Heart right ventricle (tissue), 16 donors: Measurements from ENCODE around the gene LRMDA. TPM values are rescaled to one million over a fixed set of nuclear protein-coding genes. Genes with fewer than 3 reads are reported as not detected.

ENCODE experiments used
- ATAC-seq, 8 donors: fragments of 200-7000 bp; cut with Tn5 transposase; one replicate each; pipeline ENCODE4 v1.9.1; 2020; ENCODE audit warnings: mild to moderate bottlenecking in 8 of 8, moderate library complexity in 8 of 8, moderate number of reproducible peaks in 1 of 8
- DNase-seq, 2 donors: peaks; one replicate each; pipeline ENCODE4 v3.0.0-alpha.2; 2020
- H3K27ac ChIP-seq, 10 donors: fragments of 200-600 bp; sonication (generic) in 2 of 10; one replicate each; pipeline versions ENCODE4 v1.5.0 to v1.8.0; 2020 to 2022; ENCODE audit warnings: mild to moderate bottlenecking in 3 of 10
- H3K27me3 ChIP-seq, 7 donors: fragments of 200-600 bp; one replicate each; pipeline ENCODE4 v1.8.0; 2021 to 2022; ENCODE audit warnings: mild to moderate bottlenecking in 2 of 7
- H3K36me3 ChIP-seq, 9 donors: fragments of 200-600 bp; sonication (generic) in 1 of 9; one replicate each; pipeline versions ENCODE4 v1.5.0 to v1.8.0; 2020 to 2022; ENCODE audit warnings: mild to moderate bottlenecking in 2 of 9
- H3K4me1 ChIP-seq, 9 donors: fragments of 200-600 bp; sonication (generic) in 1 of 9; one replicate each; pipeline versions ENCODE4 v1.5.0 to v1.8.0; 2020 to 2022; ENCODE audit warnings: mild to moderate bottlenecking in 4 of 9
- H3K4me3 ChIP-seq, 10 donors: fragments of 200-600 bp; sonication (generic) in 2 of 10; one replicate each; pipeline versions ENCODE4 v1.5.0 to v1.8.0; 2020 to 2022; ENCODE audit warnings: mild to moderate bottlenecking in 7 of 10, moderate library complexity in 2 of 10
- H3K9me3 ChIP-seq, 11 donors: fragments of 200-600 bp in 10 of 11; sonication (generic) in 2 of 11; one replicate each; pipeline versions ENCODE4 v1.5.0 to v1.8.0; 2013 to 2022; ENCODE audit warnings: mild to moderate bottlenecking in 2 of 11, control low read depth in 1 of 11, moderate library complexity in 1 of 11
- WGBS, 2 donors: extraction: QIAGEN DNeasy Blood & Tissue Kit; methylation state at CpG; one replicate each; pipeline ENCODE4 v1.1.7; 2013; ENCODE audit warnings: inconsistent platforms in 1 of 2; 5-methylcytosine and 5-hydroxymethylcytosine counted together
- intact Hi-C, 10 donors: fragments of 100-400 bp; cut with DNase I; formaldehyde crosslinking; loops; one replicate each; pipeline versions ENCODE4 v1.11.1 to v1.14.2; 2022
- polyA plus RNA-seq, 2 donors: library from polyadenylated mRNA; stranded (reverse); fragments of 200-250 nt; gene quantifications; one replicate each; pipeline ENCODE4 v1.2.3, GENCODE V29; 2013
- total RNA-seq, 10 donors: library from RNA; stranded (reverse); fragmentation: NEBNext Ultra II Directional in 3 of 10; extraction: Animal tissue kit (Norgen Biotek cat#: 25700) in 3 of 10; gene quantifications; one replicate each; pipeline versions ENCODE4 v1.2.1 to v1.2.4, GENCODE V29; 2021 to 2023
- TF ChIP-seq, protein P1 (sequence below), 9 donors: fragments of 200-600 bp; sonication (generic) in 2 of 9; IDR thresholded peaks; one replicate each; pipeline versions ENCODE4 v1.5.0 to v1.8.0; 2021 to 2022; ENCODE audit warnings: antibody characterized with exemption in 9 of 9, mild to moderate bottlenecking in 5 of 9, moderate library complexity in 1 of 9
- donor health status: Arrhythmogenic right ventricular cardiomyopathy.
- donor health status: ischemic (EF 13 %, LVEDD 7.1; RV severe dilation, severe dysfunction).
- donor health status: healthy with polysubstance abuse.
- donor health status: DM: no; HTN: yes; CAD: no.
- donor health status: DM: no; HTN: no; CAD: no.
- donor health status: ischemic (EF 25% LVEDD 6.9; RV normal size, moderate dysfunction).
- donor health status: ischemic (EF 25% LVEDD 5.7; RV mildly dilated, moderate dysfunction).
- donor health status: healthy.
- donor health status: DM: yes; HTN: yes; CAD: no.
- donor health status: Ischemic cardiomyopathy.
- donor health status: ischemic (EF 35%, LVEDD 5.7; RV mildly dilated, moderate dysfunction).
- donor health status: nonischemic (EF 11% LVEDD 7.7; RV severe dilation, severe dysfunction).
- donor health status: DM: yes; HTN: yes; CAD: no.
- donor health status: PGD.
- donor health status: ischemic (EF 29% LVEDD 5.4; RV normal size, mild dysfunction).
- donor health status: nonischemic (EF 23%, LVEDD 6.1; RV moderate dilation, normal function).

The LRMDA gene
- total and polyA plus RNA-seq, 12 donors: 4.0 to 59.8 (median 12.7) TPM

DNA sequence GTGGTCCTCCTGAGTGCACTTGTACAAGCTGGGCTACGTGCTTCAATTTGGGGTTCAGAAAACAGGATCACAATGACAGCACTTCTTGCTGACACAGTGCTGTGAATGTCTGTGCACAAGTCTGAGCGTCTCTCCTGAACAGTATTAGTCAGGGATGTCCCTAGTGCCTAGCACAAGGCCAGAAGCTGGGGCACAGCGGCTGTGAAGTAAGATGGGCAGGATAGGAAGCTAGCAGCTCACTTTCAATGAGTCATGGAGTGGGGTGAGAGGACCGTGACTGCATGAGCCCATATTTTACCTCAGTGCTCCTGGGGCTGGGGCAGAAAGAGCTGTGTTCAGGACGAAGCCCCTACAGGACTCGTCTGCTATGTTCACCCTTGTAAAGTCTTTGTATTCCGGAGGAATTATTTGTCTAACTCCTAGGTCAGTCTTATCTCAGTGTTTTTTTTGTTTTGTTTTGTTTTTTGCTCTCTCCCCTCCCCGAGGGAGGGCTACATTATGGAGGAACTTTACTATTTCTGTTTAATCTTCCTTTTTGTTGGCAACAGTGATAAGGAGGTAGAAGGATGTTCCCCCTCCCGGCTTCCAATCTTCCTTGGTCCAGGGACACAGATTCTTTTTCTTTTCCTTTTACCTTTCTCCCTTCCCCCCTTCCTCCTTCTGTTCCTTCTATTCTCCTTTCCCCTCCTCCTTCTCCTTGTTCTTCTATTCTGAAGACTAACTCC, 2.8 kb upstream of the LRMDA start:
- WGBS, 2 donors: 50 to 67% methylated on average over 9 of the region's 9 CpGs
- intact Hi-C loops: no loop called here
- H3K27ac ChIP-seq: peak overlapping the region in 8 of 10 donors; percentile 15 to 94 (median 84)
- no peaks in the 10 kb centered on the region for H3K36me3 ChIP-seq
- H3K9me3 ChIP-seq: no peaks in the 10 kb centered on the region
- no peak for DNase-seq
- H3K27me3 ChIP-seq: no peaks in the 10 kb centered on the region
- H3K4me1 ChIP-seq: peaks cover 7 to 60% (median 53%) of the 10 kb centered on the region in 9 donors
- peak in 4 of 8 donors; percentile 2 to 21 (median 13) for ATAC-seq
- TF ChIP-seq, protein P1, sequence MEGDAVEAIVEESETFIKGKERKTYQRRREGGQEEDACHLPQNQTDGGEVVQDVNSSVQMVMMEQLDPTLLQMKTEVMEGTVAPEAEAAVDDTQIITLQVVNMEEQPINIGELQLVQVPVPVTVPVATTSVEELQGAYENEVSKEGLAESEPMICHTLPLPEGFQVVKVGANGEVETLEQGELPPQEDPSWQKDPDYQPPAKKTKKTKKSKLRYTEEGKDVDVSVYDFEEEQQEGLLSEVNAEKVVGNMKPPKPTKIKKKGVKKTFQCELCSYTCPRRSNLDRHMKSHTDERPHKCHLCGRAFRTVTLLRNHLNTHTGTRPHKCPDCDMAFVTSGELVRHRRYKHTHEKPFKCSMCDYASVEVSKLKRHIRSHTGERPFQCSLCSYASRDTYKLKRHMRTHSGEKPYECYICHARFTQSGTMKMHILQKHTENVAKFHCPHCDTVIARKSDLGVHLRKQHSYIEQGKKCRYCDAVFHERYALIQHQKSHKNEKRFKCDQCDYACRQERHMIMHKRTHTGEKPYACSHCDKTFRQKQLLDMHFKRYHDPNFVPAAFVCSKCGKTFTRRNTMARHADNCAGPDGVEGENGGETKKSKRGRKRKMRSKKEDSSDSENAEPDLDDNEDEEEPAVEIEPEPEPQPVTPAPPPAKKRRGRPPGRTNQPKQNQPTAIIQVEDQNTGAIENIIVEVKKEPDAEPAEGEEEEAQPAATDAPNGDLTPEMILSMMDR (IDR thresholded peaks at IDR 0.05): no peak
- no peak overlapping the region for H3K4me3 ChIP-seq

DNA sequence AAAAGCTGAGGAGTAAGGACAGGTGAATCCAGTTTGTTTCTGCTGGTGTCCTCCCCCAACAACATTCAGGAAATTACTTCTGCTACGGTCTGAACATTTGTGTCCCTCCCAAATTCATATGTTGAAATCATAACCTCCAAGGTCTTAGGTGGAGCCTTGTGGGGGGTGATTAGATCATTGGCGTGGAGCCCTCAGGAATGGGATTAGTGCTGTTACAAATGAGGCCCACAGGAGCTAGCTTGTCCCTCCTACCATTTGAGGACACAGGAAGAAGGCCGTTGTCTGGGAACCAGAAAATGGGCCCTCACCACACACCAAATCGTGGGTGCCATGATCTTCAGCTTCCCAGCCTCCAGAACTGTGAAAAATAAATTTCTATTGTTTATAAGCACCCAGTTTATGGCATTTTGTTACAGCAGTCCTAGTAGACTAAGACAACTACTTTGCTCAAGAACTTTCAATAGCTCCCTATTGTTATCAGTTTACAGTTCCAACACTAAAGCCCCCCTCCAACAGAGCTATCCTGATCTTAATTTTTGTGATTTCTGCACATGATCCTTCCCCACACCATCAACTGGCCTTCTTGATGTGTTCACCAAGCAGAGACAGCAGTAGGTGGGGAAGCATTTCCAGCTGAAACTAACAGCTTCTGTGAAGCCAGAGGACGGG, 2.1 kb upstream of the LRMDA start:
- H3K36me3 ChIP-seq: no peaks in the 10 kb centered on the region
- no peaks in the 10 kb centered on the region for H3K27me3 ChIP-seq
- WGBS, 2 donors: 64 to 74% methylated on average over 5 of the region's 5 CpGs
- H3K4me3 ChIP-seq: no peak overlapping the region
- peaks cover 7 to 62% (median 53%) of the 10 kb centered on the region in 9 donors for H3K4me1 ChIP-seq
- TF ChIP-seq, protein P1 (IDR thresholded peaks at IDR 0.05): no peak
- ATAC-seq: peak in 5 of 8 donors; percentile 43 to 73 (median 63)
- H3K27ac ChIP-seq: peak overlapping the region in 9 of 10 donors; percentile 19 to 95 (median 87)
- peak in 1 of 2 donors; percentile 20 for DNase-seq
- H3K9me3 ChIP-seq: no peaks in the 10 kb centered on the region
- intact Hi-C loops: no loop called here

DNA sequence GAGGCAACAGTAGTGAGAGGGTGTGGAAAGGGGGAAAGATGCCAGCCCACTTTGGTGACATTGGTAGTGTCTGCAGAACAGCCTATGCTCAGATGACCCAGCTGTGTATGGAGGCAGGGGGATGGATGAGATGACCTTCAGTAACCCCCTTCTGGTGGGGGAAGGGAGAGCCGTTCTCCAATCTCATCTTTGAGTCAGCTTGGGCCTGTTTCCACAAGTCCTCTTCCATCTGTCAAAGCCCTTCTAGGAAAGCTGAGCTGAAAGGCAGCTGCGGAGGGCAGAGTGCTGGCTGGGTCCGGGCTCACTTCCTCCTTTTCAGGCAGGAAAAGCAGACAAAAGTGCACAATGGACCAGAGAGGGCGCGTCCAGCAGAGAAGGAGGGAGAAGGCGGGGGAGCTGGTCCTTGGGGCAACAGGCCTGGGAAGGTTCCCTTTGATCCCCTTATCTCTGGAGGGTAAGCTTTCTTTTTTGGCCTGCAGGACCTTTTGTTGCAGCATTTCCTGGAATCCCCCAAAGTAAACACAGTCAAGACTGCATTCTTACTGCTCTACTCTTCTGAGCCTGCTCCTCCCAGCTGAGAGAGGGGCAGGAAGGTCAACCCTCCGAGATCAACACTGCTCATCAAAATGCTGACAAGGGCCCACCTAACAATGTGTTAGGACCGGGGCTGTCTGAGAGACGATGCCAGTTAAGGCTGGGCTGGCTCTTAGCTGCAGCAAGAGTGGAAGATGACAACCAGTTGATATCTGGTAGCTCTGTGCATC, 1.2 kb upstream of the LRMDA start:
- peak; percentile 65 to 90 (median 80) for ATAC-seq
- 45 to 49% methylated on average over 9 of the region's 9 CpGs for WGBS, 2 donors
- Histone ChIP-seq H3K27me3 (no peaks in the 10 kb centered on the region), H3K36me3 (no peaks in the 10 kb centered on the region), H3K9me3 (no peaks in the 10 kb centered on the region), H3K4me1 (peaks cover 7 to 66% (median 53%) of the 10 kb centered on the region in 9 donors), H3K4me3 (peak overlapping the region in 3 of 10 donors; percentile 79 to 84 (median 82)), H3K27ac (peak overlapping the region; percentile 19 to 95 (median 86))
- intact Hi-C loops: loop anchor here in 2 of 10 donors (2.0 to 10.0 kb wide), 2 partner anchors 19 to 165 kb away; no protein-coding TSS in a partner anchor
- DNase-seq: peak; percentile 67 to 75
- TF ChIP-seq, protein P1 (IDR thresholded peaks at IDR 0.05): no peak

DNA sequence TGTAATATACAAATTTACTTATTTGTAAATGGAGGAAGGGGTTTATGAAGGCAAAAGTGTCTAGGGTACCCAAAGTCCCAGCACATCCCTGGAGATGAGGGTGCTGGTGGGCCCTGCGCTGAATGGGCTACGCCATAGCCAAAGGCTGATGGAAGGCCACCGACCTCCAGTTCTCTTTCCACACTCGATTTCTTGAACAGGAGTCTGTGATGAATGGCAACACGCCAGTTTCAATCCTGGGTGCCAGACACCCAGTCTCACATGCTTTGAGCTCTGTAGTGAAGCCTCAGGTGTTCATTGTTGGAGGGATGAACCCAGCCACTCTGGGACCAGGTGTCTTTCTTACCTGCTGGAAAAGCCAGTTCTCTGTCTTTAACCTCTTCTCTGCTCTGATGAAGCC, 752 bp downstream of the LRMDA start:
- Histone ChIP-seq H3K9me3 (no peaks in the 10 kb centered on the region), H3K4me3 (peak overlapping the region in 9 of 10 donors; percentile 48 to 84 (median 74)), H3K4me1 (peaks cover 7 to 63% (median 52%) of the 10 kb centered on the region in 9 donors), H3K27ac (peak overlapping the region in 6 of 10 donors; percentile 82 to 95 (median 90)), H3K36me3 (no peaks in the 10 kb centered on the region), H3K27me3 (no peaks in the 10 kb centered on the region)
- TF ChIP-seq, protein P1 (IDR thresholded peaks at IDR 0.05): no peak
- intact Hi-C loops: loop anchor here in 1 of 10 donors (10.0 kb wide), 1 partner anchor 163 kb away; no protein-coding TSS in a partner anchor
- WGBS, 2 donors: 72 to 86% methylated on average over 5 of the region's 5 CpGs
- DNase-seq (no peak), ATAC-seq (no peak)
